ENCODE results near the gene SOCS2. TPM values are rescaled to one million over a fixed set of nuclear protein-coding genes. Genes with fewer than 3 reads are reported as not detected.
"Not testable (repeated sequence)": the region's sequence is repeated elsewhere in the genome, so short reads cannot be mapped to it uniquely, and the experiment has no call there.

SOCS2 gene
- polyA plus RNA-seq, 1 experiment: 87.5 TPM

- ChIA-PET POLR2A (no interaction called here), CTCF (interaction anchor here (1.0 to 1.4 kb wide), 2 partner anchors 53 to 92 kb away, joined by 3 to 4 read pairs; no protein-coding TSS in a partner anchor)
- no peaks in the 10 kb centered on the region for H3K36me3 ChIP-seq (ENCODE audit: control insufficient read depth, insufficient read depth, low read length)
- DNase-seq (ENCODE audit: low read depth): no peak
- H3K4me3 ChIP-seq (ENCODE audit: low read depth, low read length): no peak overlapping the region
- TF ChIP-seq CTCF (IDR thresholded peaks at IDR 0.05; ENCODE audit: insufficient read depth, low read depth, low read length): no peak
- H3K27me3 ChIP-seq (ENCODE audit: control insufficient read depth, insufficient read depth, low read length): no peaks in the 10 kb centered on the region
Observed at GRCh38 chr12:93622485-93622884, 50.0 kb downstream of the SOCS2 start.

- Histone ChIP-seq H3K27me3 (ENCODE audit: control insufficient read depth, insufficient read depth, low read length) (no peaks in the 10 kb centered on the region), H3K36me3 (ENCODE audit: control insufficient read depth, insufficient read depth, low read length) (no peaks in the 10 kb centered on the region), H3K4me3 (ENCODE audit: low read depth, low read length) (no peak overlapping the region)
- ChIA-PET CTCF (no interaction called here), POLR2A (interaction anchor here (0.7 kb wide), 1 partner anchor 180 kb away, joined by 3 read pairs; no protein-coding TSS in a partner anchor)
- no peak for TF ChIP-seq CTCF (IDR thresholded peaks at IDR 0.05; ENCODE audit: insufficient read depth, low read depth, low read length)
- peak; percentile 94 for DNase-seq (ENCODE audit: low read depth)
Observed at GRCh38 chr12:93624595-93625294, 52.3 kb downstream of the SOCS2 start.

- H3K4me3 ChIP-seq (ENCODE audit: low read depth, low read length); H3K36me3 ChIP-seq (ENCODE audit: control insufficient read depth, insufficient read depth, low read length); CTCF ChIA-PET; H3K27me3 ChIP-seq (ENCODE audit: control insufficient read depth, insufficient read depth, low read length); POLR2A ChIA-PET; DNase-seq (ENCODE audit: low read depth): not testable (repeated sequence)
Observed at GRCh38 chr12:93625295-93625645, 52.8 kb downstream of the SOCS2 start.

- no peak for TF ChIP-seq CTCF (IDR thresholded peaks at IDR 0.05; ENCODE audit: insufficient read depth, low read depth, low read length)
Observed at GRCh38 chr12:93626160-93626559, 53.7 kb downstream of the SOCS2 start.

More at GRCh38 chr12:93626160-93626559, 53.7 kb downstream of the SOCS2 start:
- POLR2A ChIA-PET: no interaction called here
- Histone ChIP-seq H3K27me3 (ENCODE audit: control insufficient read depth, insufficient read depth, low read length) (no peaks in the 10 kb centered on the region), H3K4me3 (ENCODE audit: low read depth, low read length) (no peak overlapping the region), H3K36me3 (ENCODE audit: control insufficient read depth, insufficient read depth, low read length) (no peaks in the 10 kb centered on the region)
- DNase-seq (ENCODE audit: low read depth): no peak
- CTCF ChIA-PET: no interaction called here

Other genes starting within 250 kb of the SOCS2 start
- 15.4 and 34.3 TPM in 2 replicates for gene NUDT4, start 194.8 kb upstream of the SOCS2 start, polyA plus RNA-seq (2011; rRNA removed)
- gene UBE2N, start 130.7 kb upstream of the SOCS2 start, polyA plus RNA-seq (2011; rRNA removed): 182 and 184 TPM in 2 replicates
- gene MRPL42, start 105.2 kb upstream of the SOCS2 start, polyA plus RNA-seq (2011; rRNA removed): 28.1 and 73.3 TPM in 2 replicates
- gene CRADD, start 104.7 kb downstream of the SOCS2 start, polyA plus RNA-seq (2011; rRNA removed): 16.6 and 17.0 TPM in 2 replicates